SJSA1 (cell line): ENCODE data around the gene PTPRG. TPM values are rescaled to one million over a fixed set of nuclear protein-coding genes. Genes with fewer than 3 reads are reported as not detected.
"Not testable (repeated sequence)": the region's sequence is repeated elsewhere in the genome, so short reads cannot be mapped to it uniquely, and the experiment has no call there.

ENCODE experiments used
- DNase-seq, 2 experiments: peaks; one replicate each; pipeline ENCODE4 v3.0.0-alpha.2; 2015 to 2020; ENCODE audit warnings: low spot score in 2 of 2, low read depth in 1 of 2
- H3K27ac ChIP-seq: fragments of 250-450 bp; sonication (Bioruptor Pico); 2 replicates; pipeline ENCODE4 v1.5.1; 2020; ENCODE audit warnings: mild to moderate bottlenecking, moderate library complexity
- H3K27me3 ChIP-seq: fragments of 250-450 bp; sonication (Bioruptor Pico); replicated peaks from 2 replicates; pipeline ENCODE4 v1.5.1; 2020; ENCODE audit warnings: mild to moderate bottlenecking, moderate library complexity
- H3K36me3 ChIP-seq: fragments of 250-450 bp; sonication (Bioruptor Pico); 2 replicates; pipeline ENCODE4 v1.5.1; 2020; ENCODE audit warnings: mild to moderate bottlenecking
- H3K4me1 ChIP-seq: fragments of 250-450 bp; sonication (Bioruptor Pico); replicated peaks from 2 replicates; pipeline ENCODE4 v1.6.1; 2021; ENCODE audit warnings: mild to moderate bottlenecking
- H3K4me3 ChIP-seq: fragments of 250-450 bp; sonication (Bioruptor Pico); 2 replicates; pipeline ENCODE4 v1.5.1; 2020; ENCODE audit warnings: mild to moderate bottlenecking
- H3K9me3 ChIP-seq: fragments of 250-450 bp; sonication (Bioruptor Pico); replicated peaks from 2 replicates; pipeline ENCODE4 v1.5.1; 2020; ENCODE audit warnings: mild to moderate bottlenecking
- total RNA-seq: library from RNA; depleted of rRNA; stranded (reverse); fragments of >200 nt; shearing (Covaris generic); gene quantifications from 2 replicates; pipeline ENCODE4 v1.2.3, GENCODE V29; 2014

Gene PTPRG
- total RNA-seq, 1 experiment from 2014 or later, result 18.5 TPM

- no peak for DNase-seq
- Histone ChIP-seq H3K36me3 (no peaks in the 10 kb centered on the region), H3K27me3 (no peaks in the 10 kb centered on the region), H3K4me1 (no peaks in the 10 kb centered on the region), H3K27ac (no peak overlapping the region), H3K9me3 (no peaks in the 10 kb centered on the region), H3K4me3 (no peak overlapping the region)
Observed at GRCh38 chr3:61714225-61714624, 152.9 kb downstream of the PTPRG start.

GRCh38 chr3:61715886-61716527 lies 154.6 kb downstream of the PTPRG start:
- H3K4me3 ChIP-seq, result no peak overlapping the region
- no peaks in the 10 kb centered on the region for H3K36me3 ChIP-seq
- no peaks in the 10 kb centered on the region for H3K4me1 ChIP-seq
- no peak overlapping the region for H3K27ac ChIP-seq
- no peaks in the 10 kb centered on the region for H3K27me3 ChIP-seq
- DNase-seq, result no peak
- no peaks in the 10 kb centered on the region for H3K9me3 ChIP-seq

GRCh38 chr3:61716693-61717092 lies 155.3 kb downstream of the PTPRG start:
- not testable (repeated sequence) for H3K36me3 ChIP-seq, H3K27ac ChIP-seq, H3K4me1 ChIP-seq, H3K9me3 ChIP-seq, DNase-seq, H3K4me3 ChIP-seq, H3K27me3 ChIP-seq

GRCh38 chr3:61718565-61718964 lies 157.2 kb downstream of the PTPRG start:
- H3K27ac ChIP-seq, result no peak overlapping the region
- H3K36me3 ChIP-seq, result no peaks in the 10 kb centered on the region
- no peaks in the 10 kb centered on the region for H3K9me3 ChIP-seq
- DNase-seq, result no peak
- no peak overlapping the region for H3K4me3 ChIP-seq
- H3K27me3 ChIP-seq, result no peaks in the 10 kb centered on the region
- no peaks in the 10 kb centered on the region for H3K4me1 ChIP-seq

GRCh38 chr3:61719278-61719977 lies 158.1 kb downstream of the PTPRG start:
- Histone ChIP-seq H3K27ac (no peak overlapping the region), H3K4me3 (no peak overlapping the region), H3K27me3 (no peaks in the 10 kb centered on the region), H3K9me3 (no peaks in the 10 kb centered on the region), H3K36me3 (no peaks in the 10 kb centered on the region), H3K4me1 (no peaks in the 10 kb centered on the region)
- no peak for DNase-seq

GRCh38 chr3:61723038-61723437 lies 161.7 kb downstream of the PTPRG start:
- no peak for DNase-seq
- H3K9me3 ChIP-seq, result no peaks in the 10 kb centered on the region
- no peaks in the 10 kb centered on the region for H3K36me3 ChIP-seq
- H3K27me3 ChIP-seq, result no peaks in the 10 kb centered on the region
- H3K4me3 ChIP-seq, result no peak overlapping the region
- H3K4me1 ChIP-seq, result no peaks in the 10 kb centered on the region
- H3K27ac ChIP-seq, result no peak overlapping the region

- no peaks in the 10 kb centered on the region for H3K36me3 ChIP-seq
- H3K4me3 ChIP-seq, result no peak overlapping the region
- H3K27ac ChIP-seq, result no peak overlapping the region
- H3K4me1 ChIP-seq, result no peaks in the 10 kb centered on the region
- DNase-seq, result no peak
- H3K27me3 ChIP-seq, result no peaks in the 10 kb centered on the region
- H3K9me3 ChIP-seq, result no peaks in the 10 kb centered on the region
Observed at GRCh38 chr3:61724183-61724582, 162.8 kb downstream of the PTPRG start.

- H3K36me3 ChIP-seq, result no peaks in the 10 kb centered on the region
- H3K27ac ChIP-seq, result no peak overlapping the region
- DNase-seq, result no peak
- H3K4me1 ChIP-seq, result no peaks in the 10 kb centered on the region
- H3K4me3 ChIP-seq, result no peak overlapping the region
- H3K27me3 ChIP-seq, result no peaks in the 10 kb centered on the region
- H3K9me3 ChIP-seq, result no peaks in the 10 kb centered on the region
Observed at GRCh38 chr3:61724801-61725200, 163.4 kb downstream of the PTPRG start.

GRCh38 chr3:61725851-61726333 lies 164.5 kb downstream of the PTPRG start:
- H3K27me3 ChIP-seq, result no peaks in the 10 kb centered on the region
- no peak overlapping the region for H3K27ac ChIP-seq
- DNase-seq, result no peak
- no peaks in the 10 kb centered on the region for H3K4me1 ChIP-seq
- H3K9me3 ChIP-seq, result no peaks in the 10 kb centered on the region
- H3K36me3 ChIP-seq, result no peaks in the 10 kb centered on the region
- H3K4me3 ChIP-seq, result no peak overlapping the region

- H3K4me1 ChIP-seq, result no peaks in the 10 kb centered on the region
- H3K4me3 ChIP-seq, result no peak overlapping the region
- no peaks in the 10 kb centered on the region for H3K36me3 ChIP-seq
Observed at GRCh38 chr3:61727435-61727834, 166.1 kb downstream of the PTPRG start.

GRCh38 chr3:61729038-61729634 lies 167.8 kb downstream of the PTPRG start:
- DNase-seq, result no peak
- Histone ChIP-seq H3K4me3 (no peak overlapping the region), H3K36me3 (no peaks in the 10 kb centered on the region), H3K9me3 (no peaks in the 10 kb centered on the region), H3K27me3 (no peaks in the 10 kb centered on the region), H3K27ac (no peak overlapping the region), H3K4me1 (no peaks in the 10 kb centered on the region)

More at GRCh38 chr3:61727435-61727834, 166.1 kb downstream of the PTPRG start:
- Histone ChIP-seq H3K9me3 (no peaks in the 10 kb centered on the region), H3K27ac (no peak overlapping the region), H3K27me3 (no peaks in the 10 kb centered on the region)
- no peak for DNase-seq

GRCh38 chr3:61730056-61730455 lies 168.7 kb downstream of the PTPRG start:
- Histone ChIP-seq H3K4me1 (no peaks in the 10 kb centered on the region), H3K4me3 (no peak overlapping the region), H3K36me3 (no peaks in the 10 kb centered on the region), H3K27ac (no peak overlapping the region), H3K27me3 (no peaks in the 10 kb centered on the region), H3K9me3 (no peaks in the 10 kb centered on the region)
- no peak for DNase-seq

- no peak overlapping the region for H3K4me3 ChIP-seq
- DNase-seq, result no peak
- H3K27me3 ChIP-seq, result no peaks in the 10 kb centered on the region
- no peaks in the 10 kb centered on the region for H3K4me1 ChIP-seq
- no peak overlapping the region for H3K27ac ChIP-seq
- no peaks in the 10 kb centered on the region for H3K36me3 ChIP-seq
- H3K9me3 ChIP-seq, result no peaks in the 10 kb centered on the region
Observed at GRCh38 chr3:61730577-61731231, 169.3 kb downstream of the PTPRG start.

GRCh38 chr3:61733000-61733399 lies 171.6 kb downstream of the PTPRG start:
- H3K4me1 ChIP-seq, result no peaks in the 10 kb centered on the region
- H3K4me3 ChIP-seq, result no peak overlapping the region
- no peaks in the 10 kb centered on the region for H3K36me3 ChIP-seq
- no peak for DNase-seq
- no peaks in the 10 kb centered on the region for H3K27me3 ChIP-seq
- no peak overlapping the region for H3K27ac ChIP-seq
- no peaks in the 10 kb centered on the region for H3K9me3 ChIP-seq
